ENCODE data around the gene LTV1. TPM values are rescaled to one million over a fixed set of nuclear protein-coding genes. Genes with fewer than 3 reads are reported as not detected.

The LTV1 gene
- total and polyA plus RNA-seq, 9 of the 15 experiments (the other 6 are each of a cell fraction or from before 2014, with no cell fraction given): 57.9 to 162 (median 119) TPM

DNA sequence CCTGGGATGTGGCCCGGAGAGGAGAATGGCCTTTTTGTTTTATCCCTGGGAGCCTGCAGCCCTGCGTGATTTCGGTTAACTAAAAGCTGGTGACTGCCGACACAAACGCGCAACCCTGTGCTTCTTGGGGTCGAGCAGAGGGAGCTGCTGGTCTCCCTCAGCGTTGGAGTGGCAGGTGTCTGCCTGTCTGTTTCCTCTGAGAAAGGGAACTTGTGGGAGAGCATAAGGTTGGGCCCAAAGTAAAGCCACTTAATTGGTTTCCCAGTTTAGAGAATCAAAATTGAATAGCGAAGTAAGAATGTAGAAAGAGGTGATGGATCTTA is 500 bp downstream of the LTV1 start:
- Histone ChIP-seq H3K27ac (ENCODE audit: extremely low read depth, low read depth, low read length) (peak overlapping the region; percentile 94), H3K27me3 (ENCODE audit: control insufficient read depth in 2 of 2, insufficient read depth in 2 of 2, low read length in 2 of 2) (no peaks in the 10 kb centered on the region), H3K4me3 (peak overlapping the region; percentile 78), H4K20me1 (replicated peaks; ENCODE audit: control insufficient read depth, insufficient read depth, low read length) (no peaks in the 10 kb centered on the region), H2AFZ (ENCODE audit: low read depth, low read length) (peak overlapping the region; percentile 81), H3K9me1 (ENCODE audit: control insufficient read depth, insufficient read depth, low read length) (no peaks in the 10 kb centered on the region), H3K4me1 (replicated peaks in 1 of 2; ENCODE audit: control insufficient read depth in 2 of 2, insufficient read depth in 2 of 2, low read length in 2 of 2) (peaks cover 2 to 9% of the 10 kb centered on the region in 2 experiments; a peak in 4 of 5 replicates), H3K79me2 (ENCODE audit: control insufficient read depth, insufficient read depth, low read length) (peaks cover 56% of the 10 kb centered on the region), H3K36me3 (ENCODE audit: control insufficient read depth, insufficient read depth, low read length) (peaks cover 46% of the 10 kb centered on the region), H3K9me3 (replicated peaks; ENCODE audit: control insufficient read depth, insufficient read depth, low read depth, low read length) (no peaks in the 10 kb centered on the region), H3K4me2 (ENCODE audit: insufficient read depth, low read length) (peak overlapping the region; percentile 91), H3K9ac (ENCODE audit: insufficient read depth in 1 of 2, low read depth in 2 of 2, low read length in 2 of 2) (peak overlapping the region; percentile 94 to 99)
- CTCF ChIA-PET (ENCODE audit: low intra/inter-chr PET ratio): no interaction called here
- peak in 1 of 4 experiments; percentile 42 for DNase-seq (ENCODE audit: extremely low read depth in 1 of 4, low spot score in 3 of 4)
- in situ Hi-C loops (cut with MboI): no loop called here
- WGBS (ENCODE audit: insufficient coverage, low coverage, missing lambda C conversion rate): 2% methylated on average over 9 of the region's 9 CpGs
- no peak for FAIRE-seq
- no TSS peak for BruUV-seq (replicated peaks)
- ATAC-seq: peak; percentile 1
- intact Hi-C loops (cut with micrococcal nuclease): loop anchor here (2.0 to 5.0 kb wide), 3 partner anchors 37 to 251 kb away; partner anchors contain the start of gene PHACTR2
- POLR2A ChIA-PET: interaction anchor here (0.6 to 2.4 kb wide), 17 partner anchors 11 to 945 kb away, joined by 3 to 13 read pairs (median 4); no protein-coding TSS in a partner anchor
- TF ChIP-seq NFRKB (IDR thresholded peaks at IDR 0.05; ENCODE audit: low read depth): 0 out of 2 replicates have a peak, but pooled peaks have one; percentile 22
- no peak; the same call in 1 of the 2 replicates for TF ChIP-seq GABPA (tag; conservative IDR thresholded peaks at IDR 0.05; ENCODE audit: low read depth)
- TF ChIP-seq, protein P1, sequence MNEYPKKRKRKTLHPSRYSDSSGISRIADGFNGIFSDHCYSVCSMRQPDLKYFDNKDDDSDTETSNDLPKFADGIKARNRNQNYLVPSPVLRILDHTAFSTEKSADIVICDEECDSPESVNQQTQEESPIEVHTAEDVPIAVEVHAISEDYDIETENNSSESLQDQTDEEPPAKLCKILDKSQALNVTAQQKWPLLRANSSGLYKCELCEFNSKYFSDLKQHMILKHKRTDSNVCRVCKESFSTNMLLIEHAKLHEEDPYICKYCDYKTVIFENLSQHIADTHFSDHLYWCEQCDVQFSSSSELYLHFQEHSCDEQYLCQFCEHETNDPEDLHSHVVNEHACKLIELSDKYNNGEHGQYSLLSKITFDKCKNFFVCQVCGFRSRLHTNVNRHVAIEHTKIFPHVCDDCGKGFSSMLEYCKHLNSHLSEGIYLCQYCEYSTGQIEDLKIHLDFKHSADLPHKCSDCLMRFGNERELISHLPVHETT (CRISPR knock-in tag; conservative IDR thresholded peaks at IDR 0.05 in 1 of 2, IDR thresholded peaks at IDR 0.05 in 1 of 2): 0 out of 4 replicates have a peak, but pooled peaks of 1 of the 2 experiments have one; percentile 20
- TF ChIP-seq ZFX (CRISPR knock-in tag; IDR thresholded peaks at IDR 0.05): 0 out of 2 replicates have a peak, but pooled peaks have one; percentile 90
- 0 out of 2 replicates have a peak, but pooled peaks have one; percentile 10 for TF ChIP-seq SMARCA4 (IDR thresholded peaks at IDR 0.05)
- TF ChIP-seq MYC (IDR thresholded peaks at IDR 0.05; ENCODE audit: low read depth, low read length): no peak
- TF ChIP-seq MYC (CRISPR knock-in tag; IDR thresholded peaks at IDR 0.05; ENCODE audit: borderline replicate concordance, low read depth): 0 out of 2 replicates have a peak, but pooled peaks have one; percentile 70
- TF ChIP-seq HBP1 (CRISPR knock-in tag; IDR thresholded peaks at IDR 0.05): 0 out of 2 replicates have a peak, but pooled peaks have one; percentile 1
- 0 out of 2 replicates have a peak, but pooled peaks have one; percentile 15 for TF ChIP-seq ZBTB1 (CRISPR knock-in tag; IDR thresholded peaks at IDR 0.05; ENCODE audit: borderline replicate concordance, low read depth)
- no peak for TF ChIP-seq ZNF561 (CRISPR knock-in tag; conservative IDR thresholded peaks at IDR 0.05)
- TF ChIP-seq CHD1 (IDR thresholded peaks at IDR 0.05; ENCODE audit: low read length): peak; percentile 47
- no peak for TF ChIP-seq ETS2 (tag; IDR thresholded peaks at IDR 0.05; ENCODE audit: borderline replicate concordance, poor library complexity, severe bottlenecking)
- TF ChIP-seq FOXK1 (CRISPR knock-in tag; IDR thresholded peaks at IDR 0.05; ENCODE audit: borderline replicate concordance): peak; percentile 0; the same call in 1 of the 2 replicates
- TF ChIP-seq ILK (tag; IDR thresholded peaks at IDR 0.05; ENCODE audit: borderline replicate concordance, low read depth): no peak
- peak; percentile 0; the same call in 1 of the 2 replicates for TF ChIP-seq ZNF224 (CRISPR knock-in tag; IDR thresholded peaks at IDR 0.05)
- TF ChIP-seq TEAD1 (CRISPR knock-in tag; IDR thresholded peaks at IDR 0.05): 0 out of 4 replicates have a peak, but pooled peaks of 1 of the 2 experiments have one; percentile 3
- TF ChIP-seq LCOR (CRISPR knock-in tag; IDR thresholded peaks at IDR 0.05): peak; percentile 35; the same call in 1 of the 2 replicates
- peak; percentile 69; the same call in 1 of the 2 replicates for TF ChIP-seq KAT7 (CRISPR knock-in tag; IDR thresholded peaks at IDR 0.05; ENCODE audit: borderline replicate concordance)
- no peak for TF ChIP-seq HNRNPLL (IDR thresholded peaks at IDR 0.05; ENCODE audit: low read depth, low read length, poor library complexity, severe bottlenecking)
- TF ChIP-seq TAF15 (IDR thresholded peaks at IDR 0.05; ENCODE audit: low read depth, low read length): no peak
